AG04450 (cell line): ENCODE data around the gene GHITM. TPM values are rescaled to one million over a fixed set of nuclear protein-coding genes. Genes with fewer than 3 reads are reported as not detected.

Experiments used
- CTCF ChIA-PET: fragments of 300-600, 350-600 bp; formaldehyde crosslinking; extraction: SDS; loops from one replicate; lab custom pipeline; 2022; ENCODE audit warnings: antibody characterized with exemption, inconsistent platforms; lab: Charles Lee
- POLR2A ChIA-PET: fragments of 350-600 bp; formaldehyde crosslinking; extraction: SDS; loops from one replicate; lab custom pipeline; 2021; ENCODE audit warnings: antibody characterized with exemption, inconsistent platforms; lab: Yijun Ruan, JAX
- DNase-seq: peaks from one replicate; pipeline ENCODE4 v3.0.0-alpha.2; 2011; ENCODE audit warnings: low read depth, low spot score
- H3K27ac ChIP-seq: one replicate; pipeline ENCODE4 v1.5.1; 2012; ENCODE audit warnings: low read depth, low read length, control low read depth
- H3K27me3 ChIP-seq: one replicate; pipeline ENCODE4 v1.6.0; 2012; ENCODE audit warnings: low read length; ENCODE audit not compliant: control insufficient read depth, insufficient read depth
- H3K4me3 ChIP-seq: 2 replicates; pipeline ENCODE4 v1.5.1; 2011; ENCODE audit warnings: mild to moderate bottlenecking, low read depth, low read length, control low read depth
- H3K9me3 ChIP-seq: 2 replicates; pipeline ENCODE4 v1.5.1; 2012; ENCODE audit warnings: low read length; ENCODE audit not compliant: control insufficient read depth, insufficient read depth
- CTCF ChIP-seq: IDR thresholded peaks from 2 replicates; pipeline ENCODE4 v1.5.1; 2011; ENCODE audit warnings: low read depth, low read length, control low read depth, inconsistent platforms
- polyA plus RNA-seq: library from polyadenylated mRNA; depleted of rRNA; stranded (reverse); fragments of >200 nt; gene quantifications from 2 replicates; pipeline ENCODE4 v1.2.3, GENCODE V29; 2011

The GHITM gene
- polyA plus RNA-seq, 1 experiment, result 227 TPM

- ChIA-PET POLR2A (no interaction called here), CTCF (no interaction called here)
- H3K27ac ChIP-seq, result no peak overlapping the region
- H3K27me3 ChIP-seq, result peaks cover 45% of the 10 kb centered on the region
- DNase-seq, result no peak
- no peak overlapping the region for H3K4me3 ChIP-seq
- no peaks in the 10 kb centered on the region; the same call in 1 of the 2 replicates for H3K9me3 ChIP-seq
- TF ChIP-seq CTCF, result no peak
Measured at GRCh38 chr10:84195044-84195830, 55.9 kb downstream of the GHITM start.

- H3K27me3 ChIP-seq, result peaks cover 46% of the 10 kb centered on the region
- H3K4me3 ChIP-seq, result no peak overlapping the region
- POLR2A ChIA-PET, result no interaction called here
- no peak overlapping the region for H3K27ac ChIP-seq
- H3K9me3 ChIP-seq, result no peaks in the 10 kb centered on the region; the same call in 1 of the 2 replicates
- no peak for TF ChIP-seq CTCF
- CTCF ChIA-PET, result no interaction called here
- DNase-seq, result no peak
Measured at GRCh38 chr10:84196083-84196482, 56.8 kb downstream of the GHITM start.

- DNase-seq, result no peak
- no peak overlapping the region for H3K27ac ChIP-seq
- POLR2A ChIA-PET, result no interaction called here
- CTCF ChIA-PET, result no interaction called here
- peaks cover 46% of the 10 kb centered on the region for H3K27me3 ChIP-seq
- no peak overlapping the region for H3K4me3 ChIP-seq
- no peak for TF ChIP-seq CTCF
- H3K9me3 ChIP-seq, result no peaks in the 10 kb centered on the region; the same call in 1 of the 2 replicates
Measured at GRCh38 chr10:84196941-84197340, 57.6 kb downstream of the GHITM start.

- DNase-seq, result no peak
- ChIA-PET CTCF (no interaction called here), POLR2A (no interaction called here)
- no peak overlapping the region for H3K27ac ChIP-seq
- no peaks in the 10 kb centered on the region; the same call in 1 of the 2 replicates for H3K9me3 ChIP-seq
- H3K27me3 ChIP-seq, result peaks cover 46% of the 10 kb centered on the region
- H3K4me3 ChIP-seq, result no peak overlapping the region
- TF ChIP-seq CTCF, result no peak
Measured at GRCh38 chr10:84197643-84198042, 58.3 kb downstream of the GHITM start.

- H3K4me3 ChIP-seq, result no peak overlapping the region
- peaks cover 40% of the 10 kb centered on the region for H3K27me3 ChIP-seq
- CTCF ChIA-PET, result no interaction called here
- no peak for TF ChIP-seq CTCF
- no peaks in the 10 kb centered on the region; the same call in 1 of the 2 replicates for H3K9me3 ChIP-seq
- POLR2A ChIA-PET, result no interaction called here
- DNase-seq, result no peak
- H3K27ac ChIP-seq, result no peak overlapping the region
Measured at GRCh38 chr10:84198206-84198915, 59.1 kb downstream of the GHITM start.
